GM21825 (cell line): ENCODE measurements around the gene FUBP3.
"Not testable (repeated sequence)": the region's sequence is repeated elsewhere in the genome, so short reads cannot be mapped to it uniquely, and the experiment has no call there.

Experiments
- ATAC-seq: cut with Tn5 transposase; IDR thresholded peaks from one replicate; pipeline ENCODE4 v1.9.1; 2021; ENCODE audit warnings: mild to moderate bottlenecking, moderate library complexity; ENCODE audit not compliant: unreplicated experiment

Gene FUBP3

GRCh38 chr9:130680836-130681768, 101.7 kb downstream of the FUBP3 start:
- ATAC-seq: peak; percentile 34

DNA sequence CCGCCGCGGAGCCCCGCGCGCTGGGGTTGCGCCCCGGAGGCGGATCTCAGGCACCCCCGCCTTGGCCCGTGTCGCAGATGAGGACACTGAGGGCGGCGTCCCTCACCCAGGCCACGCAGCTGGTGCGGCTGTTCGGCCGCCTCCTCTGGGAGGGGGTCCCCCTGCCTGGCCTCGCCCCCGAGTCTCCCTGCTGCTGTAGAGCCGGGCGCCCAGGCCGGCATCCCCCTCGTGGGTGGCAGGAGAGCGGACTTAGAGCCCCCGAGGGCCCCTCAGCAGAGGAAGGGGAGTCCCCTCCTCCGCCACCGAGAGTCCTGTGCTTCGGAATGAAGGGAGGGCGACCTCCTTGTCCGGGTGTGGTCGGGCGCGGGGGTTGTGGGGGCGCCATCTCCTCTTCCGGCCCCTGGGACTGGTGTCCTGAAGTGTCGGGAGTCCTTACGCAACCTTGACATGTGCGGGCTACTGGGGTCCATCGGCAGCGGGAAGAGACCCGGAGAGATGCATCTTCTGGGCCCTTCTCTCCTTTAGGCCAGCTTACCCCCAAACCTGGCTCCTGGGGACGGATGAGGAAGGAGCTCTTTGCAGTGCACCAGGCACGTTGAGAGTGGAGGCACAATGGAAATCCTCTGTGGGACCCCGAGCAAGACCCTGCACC, 102.5 kb downstream of the FUBP3 start:
- peak; percentile 13 for ATAC-seq

- no peak for ATAC-seq
These were observed 103.2 kb downstream of the FUBP3 start for GRCh38 chr9:130682421-130683121.

GRCh38 chr9:130685104-130685503, 105.7 kb downstream of the FUBP3 start:
- no peak for ATAC-seq

DNA sequence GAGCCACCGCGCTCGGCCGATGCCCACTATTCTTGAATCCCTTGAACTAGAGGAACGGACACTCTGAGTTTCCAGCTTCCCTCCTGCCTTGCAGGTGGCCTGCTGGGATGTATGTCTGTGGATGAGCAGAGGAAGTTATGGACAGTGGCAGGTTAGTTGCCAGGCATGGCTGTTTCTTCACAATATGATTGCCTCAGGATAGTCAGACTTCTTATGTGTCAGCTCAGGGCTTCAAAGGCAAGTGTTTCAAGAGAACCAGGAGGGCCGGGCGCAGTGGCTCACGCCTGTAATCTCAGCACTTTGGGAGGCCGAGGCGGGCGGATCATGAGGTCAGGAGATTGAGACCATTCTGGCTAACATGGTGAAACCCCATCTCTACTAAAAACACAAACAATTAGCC, 106.6 kb downstream of the FUBP3 start:
- ATAC-seq: not testable (repeated sequence)

DNA sequence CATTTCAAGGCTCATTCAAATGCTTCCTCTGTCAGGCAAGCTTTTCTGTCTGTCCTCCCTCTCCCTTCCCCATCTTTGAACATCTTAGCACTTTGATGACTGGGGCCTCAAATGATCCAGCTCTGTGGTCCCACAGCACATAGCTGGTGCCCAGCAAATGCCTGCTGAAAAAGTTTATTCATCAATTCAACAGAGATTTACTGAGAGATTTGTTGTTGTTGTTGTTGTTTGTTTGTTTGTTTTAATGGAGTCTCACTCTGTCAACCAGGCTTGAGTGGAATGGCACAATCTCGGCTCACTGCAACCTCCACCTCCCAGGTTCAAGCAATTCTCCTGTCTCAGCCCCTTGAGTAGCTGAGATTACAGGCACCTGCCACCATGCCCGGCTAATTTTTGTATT, 108.2 kb downstream of the FUBP3 start:
- ATAC-seq: no peak
